ENCODE measurements around the gene TBC1D10A.
A peak's percentile ranks its signal among the peaks of the same experiment; 100 is the strongest.

The TBC1D10A gene

GRCh38 chr22:30335236-30335635 is 8.5 kb upstream of the TBC1D10A start:
- DNase-seq = no peak
- Mint-ChIP-seq H3K36me3 (ENCODE audit: low read depth) (peaks cover 96% of the 10 kb centered on the region), H3K4me3 (no peak overlapping the region), H3K27me3 (no peaks in the 10 kb centered on the region), H3K4me1 (ENCODE audit: low read depth) (peaks cover 42% of the 10 kb centered on the region), H3K27ac (peak overlapping the region; percentile 91), H3K9me3 (no peaks in the 10 kb centered on the region)

GRCh38 chr22:30334646-30335045 is 7.9 kb upstream of the TBC1D10A start:
- Mint-ChIP-seq H3K36me3 (ENCODE audit: low read depth) (peaks cover 96% of the 10 kb centered on the region), H3K4me1 (ENCODE audit: low read depth) (peaks cover 42% of the 10 kb centered on the region), H3K27me3 (no peaks in the 10 kb centered on the region), H3K9me3 (no peaks in the 10 kb centered on the region), H3K4me3 (no peak overlapping the region), H3K27ac (peak overlapping the region; percentile 91)
- DNase-seq = no peak

- Mint-ChIP-seq H3K4me3 (no peak overlapping the region), H3K36me3 (ENCODE audit: low read depth) (peaks cover 94% of the 10 kb centered on the region), H3K4me1 (ENCODE audit: low read depth) (peaks cover 42% of the 10 kb centered on the region), H3K27ac (peak overlapping the region; percentile 91), H3K27me3 (no peaks in the 10 kb centered on the region), H3K9me3 (no peaks in the 10 kb centered on the region)
- no peak for DNase-seq
Measured at GRCh38 chr22:30333707-30334087, 7.0 kb upstream of the TBC1D10A start.

GRCh38 chr22:30332994-30333706 is 6.4 kb upstream of the TBC1D10A start:
- H3K27me3 Mint-ChIP-seq = no peaks in the 10 kb centered on the region
- H3K4me3 Mint-ChIP-seq = no peak overlapping the region
- H3K27ac Mint-ChIP-seq = peak overlapping the region; percentile 91
- H3K9me3 Mint-ChIP-seq = no peaks in the 10 kb centered on the region
- H3K4me1 Mint-ChIP-seq (ENCODE audit: low read depth) = peaks cover 42% of the 10 kb centered on the region
- no peak for DNase-seq
- peaks cover 93% of the 10 kb centered on the region for H3K36me3 Mint-ChIP-seq (ENCODE audit: low read depth)

GRCh38 chr22:30332551-30332950 is 5.8 kb upstream of the TBC1D10A start:
- Mint-ChIP-seq H3K4me1 (ENCODE audit: low read depth) (peaks cover 46% of the 10 kb centered on the region), H3K9me3 (no peaks in the 10 kb centered on the region), H3K36me3 (ENCODE audit: low read depth) (peaks cover 87% of the 10 kb centered on the region), H3K4me3 (no peak overlapping the region), H3K27me3 (no peaks in the 10 kb centered on the region), H3K27ac (peak overlapping the region; percentile 91)
- no peak for DNase-seq

- H3K27me3 Mint-ChIP-seq = no peaks in the 10 kb centered on the region
- peak overlapping the region; percentile 44 for H3K27ac Mint-ChIP-seq
- no peak for DNase-seq
- no peaks in the 10 kb centered on the region for H3K9me3 Mint-ChIP-seq
- no peak overlapping the region for H3K4me3 Mint-ChIP-seq
- peaks cover 63% of the 10 kb centered on the region for H3K36me3 Mint-ChIP-seq (ENCODE audit: low read depth)
- peaks cover 53% of the 10 kb centered on the region for H3K4me1 Mint-ChIP-seq (ENCODE audit: low read depth)
Measured at GRCh38 chr22:30328466-30329049, 1.8 kb upstream of the TBC1D10A start.

- DNase-seq = no peak
- peak overlapping the region; percentile 79 for H3K4me3 Mint-ChIP-seq
- H3K9me3 Mint-ChIP-seq = no peaks in the 10 kb centered on the region
- no peaks in the 10 kb centered on the region for H3K27me3 Mint-ChIP-seq
- peak overlapping the region; percentile 90 for H3K27ac Mint-ChIP-seq
- peaks cover 61% of the 10 kb centered on the region for H3K36me3 Mint-ChIP-seq (ENCODE audit: low read depth)
- peaks cover 53% of the 10 kb centered on the region for H3K4me1 Mint-ChIP-seq (ENCODE audit: low read depth)
Measured at GRCh38 chr22:30327864-30328345, 1.2 kb upstream of the TBC1D10A start.

GRCh38 chr22:30326255-30326705 is 461 bp downstream of the TBC1D10A start:
- no peak for DNase-seq
- H3K9me3 Mint-ChIP-seq = no peaks in the 10 kb centered on the region
- peaks cover 55% of the 10 kb centered on the region for H3K4me1 Mint-ChIP-seq (ENCODE audit: low read depth)
- H3K27ac Mint-ChIP-seq = peak overlapping the region; percentile 86
- H3K36me3 Mint-ChIP-seq (ENCODE audit: low read depth) = peaks cover 53% of the 10 kb centered on the region
- H3K27me3 Mint-ChIP-seq = no peaks in the 10 kb centered on the region
- peak overlapping the region; percentile 84 for H3K4me3 Mint-ChIP-seq

- no peaks in the 10 kb centered on the region for H3K27me3 Mint-ChIP-seq
- H3K4me3 Mint-ChIP-seq = peak overlapping the region; percentile 84
- H3K36me3 Mint-ChIP-seq (ENCODE audit: low read depth) = peaks cover 52% of the 10 kb centered on the region
- peaks cover 60% of the 10 kb centered on the region for H3K4me1 Mint-ChIP-seq (ENCODE audit: low read depth)
- no peaks in the 10 kb centered on the region for H3K9me3 Mint-ChIP-seq
- DNase-seq = no peak
- peak overlapping the region; percentile 86 for H3K27ac Mint-ChIP-seq
Measured at GRCh38 chr22:30325724-30326254, 952 bp downstream of the TBC1D10A start.

GRCh38 chr22:30325065-30325720 is 1.5 kb downstream of the TBC1D10A start:
- peaks cover 64% of the 10 kb centered on the region for H3K4me1 Mint-ChIP-seq (ENCODE audit: low read depth)
- no peaks in the 10 kb centered on the region for H3K9me3 Mint-ChIP-seq
- H3K27ac Mint-ChIP-seq = peak overlapping the region; percentile 86
- peak overlapping the region; percentile 84 for H3K4me3 Mint-ChIP-seq
- peaks cover 51% of the 10 kb centered on the region for H3K36me3 Mint-ChIP-seq (ENCODE audit: low read depth)
- H3K27me3 Mint-ChIP-seq = no peaks in the 10 kb centered on the region
- no peak for DNase-seq

GRCh38 chr22:30324014-30324730 is 2.6 kb downstream of the TBC1D10A start:
- no peaks in the 10 kb centered on the region for H3K9me3 Mint-ChIP-seq
- peaks cover 44% of the 10 kb centered on the region for H3K36me3 Mint-ChIP-seq (ENCODE audit: low read depth)
- no peaks in the 10 kb centered on the region for H3K27me3 Mint-ChIP-seq

GRCh38 chr22:30323246-30323645 is 3.5 kb downstream of the TBC1D10A start:
- peaks cover 39% of the 10 kb centered on the region for H3K36me3 Mint-ChIP-seq (ENCODE audit: low read depth)
- H3K4me3 Mint-ChIP-seq = no peak overlapping the region
- H3K27ac Mint-ChIP-seq = peak overlapping the region; percentile 86

More at GRCh38 chr22:30324014-30324730, 2.6 kb downstream of the TBC1D10A start:
- Mint-ChIP-seq H3K4me3 (peak overlapping the region; percentile 84), H3K4me1 (ENCODE audit: low read depth) (peaks cover 74% of the 10 kb centered on the region), H3K27ac (peak overlapping the region; percentile 86)
- DNase-seq = no peak

GRCh38 chr22:30321461-30321860 is 5.3 kb downstream of the TBC1D10A start:
- no peak overlapping the region for H3K4me3 Mint-ChIP-seq
- peak overlapping the region; percentile 78 for H3K27ac Mint-ChIP-seq
- H3K36me3 Mint-ChIP-seq (ENCODE audit: low read depth) = peaks cover 44% of the 10 kb centered on the region

More at GRCh38 chr22:30323246-30323645, 3.5 kb downstream of the TBC1D10A start:
- Mint-ChIP-seq H3K4me1 (ENCODE audit: low read depth) (peaks cover 83% of the 10 kb centered on the region), H3K9me3 (no peaks in the 10 kb centered on the region), H3K27me3 (no peaks in the 10 kb centered on the region)
- DNase-seq = no peak

GRCh38 chr22:30320021-30320556 is 6.7 kb downstream of the TBC1D10A start:
- Mint-ChIP-seq H3K27ac (peak overlapping the region; percentile 83), H3K36me3 (ENCODE audit: low read depth) (peaks cover 42% of the 10 kb centered on the region), H3K27me3 (no peaks in the 10 kb centered on the region), H3K9me3 (no peaks in the 10 kb centered on the region), H3K4me1 (ENCODE audit: low read depth) (peaks cover 92% of the 10 kb centered on the region), H3K4me3 (no peak overlapping the region)
- DNase-seq = no peak

More at GRCh38 chr22:30321461-30321860, 5.3 kb downstream of the TBC1D10A start:
- peaks cover 89% of the 10 kb centered on the region for H3K4me1 Mint-ChIP-seq (ENCODE audit: low read depth)
- no peaks in the 10 kb centered on the region for H3K9me3 Mint-ChIP-seq
- no peak for DNase-seq
- H3K27me3 Mint-ChIP-seq = no peaks in the 10 kb centered on the region

All from activated T-cell treated with anti-CD3 and anti-CD28 coated beads, Interleukin-2, amount 50 U/mL, for 24 hours (primary cell).